ENCODE results near the gene TIAM2.

TIAM2 gene

DNA sequence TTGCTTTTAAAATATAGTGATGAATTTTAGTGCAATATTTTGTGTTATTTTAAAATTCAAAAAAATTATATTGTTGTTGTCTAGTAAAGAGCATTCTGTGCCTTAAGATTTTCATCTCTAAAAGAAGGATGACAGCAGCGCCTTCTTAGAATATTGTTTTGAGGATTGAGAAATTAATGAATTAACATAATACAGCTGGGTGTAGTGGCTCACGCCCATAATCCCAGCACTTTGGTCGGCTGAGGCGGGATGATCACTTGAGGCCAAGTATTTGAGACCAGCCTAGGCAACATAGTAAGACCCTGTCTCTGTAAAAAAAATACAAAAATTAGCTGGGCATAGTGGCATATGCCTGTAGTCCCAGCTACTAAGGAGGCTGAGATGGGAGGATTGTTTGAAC, 6.8 kb downstream of the TIAM2 start:
- H3K4me3 ChIP-seq (ENCODE audit: low read depth in 1 of 2, low read length in 1 of 2): no peak overlapping the region
- no peaks in the 10 kb centered on the region for H3K9me3 ChIP-seq
- H3K27me3 ChIP-seq: peaks cover 21% of the 10 kb centered on the region
- no peaks in the 10 kb centered on the region for H3K4me1 ChIP-seq (ENCODE audit: control insufficient read depth in 1 of 2, insufficient read depth in 1 of 2, low read depth in 1 of 2, low read length in 1 of 2)
- no peaks in the 10 kb centered on the region for H3K36me3 ChIP-seq
- TF ChIP-seq CTCF (IDR thresholded peaks at IDR 0.05): no peak
- no peak overlapping the region for H3K27ac ChIP-seq

GRCh38 chr6:155003476-155003875, 8.4 kb downstream of the TIAM2 start:
- H3K36me3 ChIP-seq: no peaks in the 10 kb centered on the region
- H3K4me1 ChIP-seq (ENCODE audit: control insufficient read depth in 1 of 2, insufficient read depth in 1 of 2, low read depth in 1 of 2, low read length in 1 of 2): no peaks in the 10 kb centered on the region
- peaks cover 5% of the 10 kb centered on the region for H3K27me3 ChIP-seq
- no peak overlapping the region for H3K27ac ChIP-seq
- H3K9me3 ChIP-seq: no peaks in the 10 kb centered on the region
- TF ChIP-seq CTCF (IDR thresholded peaks at IDR 0.05): no peak
- H3K4me3 ChIP-seq (ENCODE audit: low read depth in 1 of 2, low read length in 1 of 2): no peak overlapping the region

- Histone ChIP-seq H3K9me3 (no peaks in the 10 kb centered on the region), H3K27ac (no peak overlapping the region), H3K4me1 (ENCODE audit: control insufficient read depth in 1 of 2, insufficient read depth in 1 of 2, low read depth in 1 of 2, low read length in 1 of 2) (no peaks in the 10 kb centered on the region), H3K4me3 (ENCODE audit: low read depth in 1 of 2, low read length in 1 of 2) (no peak overlapping the region), H3K27me3 (peaks cover under 1% of the 10 kb centered on the region), H3K36me3 (no peaks in the 10 kb centered on the region)
- no peak for TF ChIP-seq CTCF (IDR thresholded peaks at IDR 0.05)
Measured at GRCh38 chr6:155004017-155004416, 8.9 kb downstream of the TIAM2 start.

DNA sequence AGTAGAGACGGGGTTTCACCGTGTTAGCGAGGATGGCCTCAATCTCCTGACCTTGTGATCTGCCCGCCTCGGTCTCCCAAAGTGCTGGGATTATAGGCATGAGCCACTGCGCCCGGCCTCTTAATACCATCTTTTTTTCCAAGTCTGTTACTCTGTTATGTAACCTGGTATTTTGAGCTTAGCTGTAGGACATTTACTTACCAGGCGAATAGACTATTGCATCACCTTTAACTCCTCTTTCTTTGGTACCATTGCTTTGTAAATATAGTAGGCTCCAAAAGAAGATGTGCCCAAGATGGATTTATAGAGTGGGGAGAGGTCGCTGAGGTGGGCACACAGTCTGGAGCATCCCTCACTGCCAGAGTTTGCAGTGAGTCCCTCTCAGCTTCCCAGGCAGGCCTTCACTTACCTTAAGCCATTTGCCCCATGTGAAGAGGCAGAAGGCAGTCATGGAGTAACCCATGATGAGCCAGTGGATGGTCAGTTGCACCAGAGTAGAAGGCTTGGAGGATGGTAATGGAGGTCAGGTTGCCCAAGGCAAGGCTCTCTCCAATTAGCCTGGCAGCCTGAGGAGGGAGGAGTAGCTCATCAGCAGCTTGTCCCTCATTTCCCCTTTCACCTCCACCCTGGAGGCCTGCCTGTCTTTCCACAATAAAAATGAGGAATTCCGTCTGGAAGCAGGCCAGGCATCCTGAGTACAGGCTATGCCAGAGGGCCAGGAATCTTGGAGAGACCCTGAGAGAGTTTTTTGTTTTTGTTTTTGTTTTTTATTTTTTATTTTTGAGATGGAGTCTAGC, 9.7 kb downstream of the TIAM2 start:
- Histone ChIP-seq H3K4me1 (ENCODE audit: control insufficient read depth in 1 of 2, insufficient read depth in 1 of 2, low read depth in 1 of 2, low read length in 1 of 2) (no peaks in the 10 kb centered on the region), H3K36me3 (no peaks in the 10 kb centered on the region)

DNA sequence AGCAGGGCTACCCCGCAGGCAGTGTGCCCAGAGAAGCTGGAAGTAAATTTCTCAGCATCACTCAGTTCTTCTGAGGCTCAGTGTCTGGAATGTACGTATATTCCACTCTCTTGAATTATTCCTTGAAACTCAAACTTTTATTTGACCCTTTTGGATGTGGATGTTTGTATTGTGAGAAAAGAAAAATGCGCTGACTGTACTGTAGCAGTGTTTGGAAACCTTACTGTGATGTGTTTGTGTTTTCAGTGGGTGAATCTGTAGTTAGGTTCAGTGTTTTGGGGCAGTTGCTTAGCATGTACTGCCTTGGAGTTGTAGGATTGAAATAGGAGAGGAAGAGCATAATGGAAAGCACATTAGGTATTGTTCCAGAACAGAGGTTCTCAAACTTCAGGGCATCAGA, 13.5 kb downstream of the TIAM2 start:
- Histone ChIP-seq H3K27ac (no peak overlapping the region), H3K4me3 (ENCODE audit: low read depth in 1 of 2, low read length in 1 of 2) (no peak overlapping the region), H3K27me3 (no peaks in the 10 kb centered on the region), H3K36me3 (no peaks in the 10 kb centered on the region), H3K4me1 (ENCODE audit: control insufficient read depth in 1 of 2, insufficient read depth in 1 of 2, low read depth in 1 of 2, low read length in 1 of 2) (no peaks in the 10 kb centered on the region), H3K9me3 (no peaks in the 10 kb centered on the region)
- TF ChIP-seq CTCF (IDR thresholded peaks at IDR 0.05): no peak

More for the DNA sequence above, 9.7 kb downstream of the TIAM2 start:
- H3K4me3 ChIP-seq (ENCODE audit: low read depth in 1 of 2, low read length in 1 of 2): no peak overlapping the region
- no peaks in the 10 kb centered on the region for H3K9me3 ChIP-seq
- no peak for TF ChIP-seq CTCF (IDR thresholded peaks at IDR 0.05)
- no peaks in the 10 kb centered on the region for H3K27me3 ChIP-seq
- no peak overlapping the region for H3K27ac ChIP-seq

Data from neutrophil (primary cell).